Colon (tissue), 2 donors: Measurements from ENCODE around the gene MAP4K3.

Source experiments
- FAIRE-seq: peaks from 2 replicates; lab custom pipeline; 2012; peaks lifted over from hg19 to GRCh38; lab: Jason Lieb, UNC
- donor health status: control.
- donor health status: control.

Gene MAP4K3

DNA sequence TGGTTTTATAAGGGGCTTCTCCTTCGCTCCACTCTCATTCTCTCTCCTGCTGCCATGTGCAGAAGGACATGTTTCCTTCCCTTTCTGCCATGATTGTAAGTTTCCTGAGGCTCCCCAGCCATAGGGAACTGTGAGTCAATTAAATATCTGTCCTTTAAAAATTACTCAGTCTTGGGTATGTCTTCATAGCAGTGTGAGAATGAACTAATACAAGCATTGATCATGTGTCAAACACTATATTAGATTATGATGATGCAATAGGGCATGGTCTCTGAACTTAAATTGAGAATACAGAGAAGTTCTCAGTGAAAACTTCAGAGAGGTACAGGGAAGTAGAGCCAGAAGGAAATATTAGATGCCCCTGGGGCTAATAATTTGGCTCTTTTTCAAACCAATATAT, 5.9 kb upstream of the MAP4K3 start:
- FAIRE-seq: no peak

DNA sequence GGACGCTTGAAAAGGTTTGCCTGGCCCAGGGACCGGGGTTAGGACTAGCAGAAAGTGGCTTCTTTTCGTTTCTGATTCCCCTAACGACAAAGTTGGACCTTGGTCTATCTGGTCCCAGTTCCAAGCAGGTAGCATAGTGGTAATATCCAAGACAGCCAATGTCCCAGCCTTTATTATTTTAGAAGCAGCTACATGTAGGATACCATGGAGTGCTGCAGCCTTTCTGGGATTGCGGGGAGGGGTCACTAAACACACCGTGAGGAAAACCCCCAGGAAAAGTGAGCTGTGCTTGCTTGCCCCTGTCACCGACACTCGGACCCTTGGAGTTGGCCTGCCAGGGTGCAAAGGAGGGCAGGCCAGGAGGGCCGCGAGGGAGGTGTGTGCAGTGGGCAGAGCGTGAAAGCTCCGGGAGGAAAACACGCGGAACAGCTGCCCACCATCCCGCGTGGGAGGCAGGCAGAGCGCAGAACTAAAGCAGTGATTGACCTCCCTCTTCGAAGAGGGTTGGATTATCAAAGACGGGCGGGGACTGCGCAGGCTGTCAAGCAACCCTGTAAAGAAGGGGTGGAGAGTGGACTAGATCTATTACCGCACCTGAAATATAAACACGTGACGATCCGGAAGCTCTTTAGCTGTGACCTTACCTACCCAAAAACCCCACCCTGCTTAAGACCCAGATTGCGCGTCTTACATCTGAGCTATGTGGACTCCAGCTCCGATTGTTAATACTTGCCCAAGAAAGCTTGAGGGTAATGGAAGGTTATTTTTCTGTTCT, 624 bp upstream of the MAP4K3 start:
- no peak for FAIRE-seq

DNA sequence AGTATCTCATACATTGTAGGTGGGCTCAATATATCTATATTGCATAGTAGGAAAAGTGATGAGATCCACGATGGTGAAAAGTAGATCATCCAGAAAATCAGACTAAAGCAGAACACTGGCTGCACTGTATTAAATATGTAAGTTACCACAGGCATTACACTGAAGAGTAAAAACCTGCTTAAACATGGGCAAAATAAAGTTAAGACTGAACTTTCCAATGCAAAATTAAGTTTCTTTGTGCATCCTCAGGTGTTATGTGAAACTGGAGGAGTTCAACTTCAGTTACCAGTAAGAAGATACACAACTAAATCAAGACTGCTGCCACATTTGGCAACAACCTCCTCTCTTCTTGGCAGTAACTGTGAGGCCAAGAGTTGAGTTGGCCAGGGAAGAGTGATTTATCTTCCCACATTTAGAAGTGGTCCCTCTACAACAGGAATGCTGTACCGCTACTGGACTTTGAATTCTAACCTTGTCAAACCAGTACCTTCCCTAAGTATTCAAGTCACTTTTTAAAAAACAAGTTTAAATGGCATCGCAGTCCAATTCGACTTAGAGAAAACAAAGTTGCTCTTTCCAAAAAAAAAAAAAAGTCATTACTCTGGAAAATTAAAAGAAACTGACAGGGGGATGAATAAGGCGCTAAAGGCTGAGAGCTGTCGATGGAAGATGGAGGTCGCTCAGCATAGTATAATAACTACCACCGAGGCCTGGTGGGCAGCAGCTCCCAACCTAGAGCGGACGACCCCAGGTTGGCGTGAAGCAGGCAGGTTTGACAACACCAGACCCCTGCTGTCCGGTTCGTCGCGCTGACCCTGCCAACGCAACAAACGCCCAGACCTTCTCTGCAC, 1.1 kb downstream of the MAP4K3 start:
- FAIRE-seq: no peak

DNA sequence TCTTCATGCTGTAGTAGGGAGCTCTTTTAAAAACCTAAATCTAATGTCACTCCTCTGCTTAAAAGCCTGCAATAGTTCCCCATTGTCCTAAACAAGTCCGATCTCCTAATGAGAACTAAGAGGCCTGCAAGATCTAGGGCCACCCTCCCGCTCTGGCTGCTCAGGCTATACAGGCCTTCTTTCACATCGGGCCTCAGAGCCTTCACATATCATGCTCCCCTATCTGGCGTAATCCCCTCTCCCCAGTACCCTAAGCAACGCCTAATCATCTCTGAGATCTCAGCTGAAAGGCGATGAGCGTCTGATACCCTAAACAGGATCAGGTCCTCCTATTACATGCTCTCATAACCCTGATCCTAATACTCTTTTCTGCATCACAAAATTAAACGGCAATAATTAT, 1.9 kb downstream of the MAP4K3 start:
- no peak for FAIRE-seq

DNA sequence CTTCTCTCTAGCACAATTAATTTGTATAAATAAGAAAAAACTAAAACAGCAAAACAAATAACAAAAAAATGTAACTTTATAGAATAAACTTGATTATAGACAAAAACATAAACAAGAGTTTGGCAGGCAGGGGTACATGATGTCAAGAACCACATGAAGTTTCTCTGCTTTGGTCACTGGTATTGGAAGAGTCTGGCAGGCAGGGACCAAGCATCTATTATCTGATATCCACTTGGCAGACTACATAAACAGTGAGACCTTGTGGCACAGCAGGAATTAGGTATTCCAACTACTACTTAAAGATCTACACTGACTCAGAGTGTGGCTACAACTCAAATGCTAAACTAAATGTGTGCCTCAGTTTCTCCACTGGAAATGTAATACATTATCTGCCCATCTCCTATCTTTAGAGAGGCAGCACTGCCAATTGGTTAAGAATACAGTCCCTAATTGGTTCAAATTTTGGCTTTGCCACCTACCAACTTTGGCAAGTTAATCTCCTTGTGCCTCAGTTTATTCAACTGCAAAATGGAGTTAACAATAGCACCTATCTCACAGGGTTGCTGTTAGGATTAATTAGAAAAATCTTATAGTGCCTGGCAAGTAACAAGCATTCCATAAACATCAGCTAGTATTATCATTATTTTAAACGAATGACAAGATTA, 2.7 kb downstream of the MAP4K3 start:
- FAIRE-seq: no peak

DNA sequence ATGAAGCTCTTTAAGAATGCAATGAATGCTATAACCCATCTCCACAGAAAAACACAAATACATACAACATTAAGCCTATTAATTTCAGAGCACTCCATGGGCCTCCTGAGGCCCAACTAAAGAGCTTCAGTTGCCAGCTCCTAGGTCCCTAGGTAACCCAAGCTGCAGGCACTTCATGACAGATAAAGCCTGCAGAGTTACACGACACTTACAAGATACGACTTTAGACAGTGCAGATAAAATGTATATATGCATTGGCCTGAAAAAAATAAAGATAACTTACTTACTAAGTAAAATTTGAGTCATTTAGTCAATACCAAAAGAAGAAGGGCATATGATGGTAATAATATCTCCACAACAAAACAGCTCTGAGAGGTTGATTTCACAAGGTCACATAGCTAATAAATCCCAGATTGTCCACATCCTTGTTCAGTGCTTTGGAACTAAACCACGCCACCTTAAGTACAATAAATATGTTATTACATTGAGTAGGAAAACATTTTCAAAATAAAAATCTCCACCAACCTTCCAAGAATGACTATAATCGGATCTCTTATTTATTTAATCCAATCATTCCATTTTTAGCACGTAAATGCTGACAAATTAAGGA, 3.4 kb downstream of the MAP4K3 start:
- FAIRE-seq: no peak

DNA sequence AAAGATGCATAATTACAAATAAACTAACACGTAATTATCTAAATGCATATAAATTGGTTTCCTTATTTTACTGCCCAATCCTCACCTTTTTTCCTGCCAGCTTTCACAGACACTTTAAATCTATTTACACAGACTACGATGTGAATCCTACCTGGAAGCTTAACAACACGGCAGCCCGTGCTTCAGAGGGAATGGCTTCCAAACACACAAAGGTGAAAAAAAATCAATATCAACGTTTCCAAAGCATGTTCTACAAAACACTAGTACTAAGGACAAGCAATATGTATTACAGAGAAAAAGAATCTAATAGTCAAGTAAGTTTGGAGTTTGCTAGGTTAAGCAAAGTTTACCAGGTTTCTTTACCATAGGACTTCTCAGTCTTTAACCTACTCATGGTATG, 4.4 kb downstream of the MAP4K3 start:
- FAIRE-seq: no peak

DNA sequence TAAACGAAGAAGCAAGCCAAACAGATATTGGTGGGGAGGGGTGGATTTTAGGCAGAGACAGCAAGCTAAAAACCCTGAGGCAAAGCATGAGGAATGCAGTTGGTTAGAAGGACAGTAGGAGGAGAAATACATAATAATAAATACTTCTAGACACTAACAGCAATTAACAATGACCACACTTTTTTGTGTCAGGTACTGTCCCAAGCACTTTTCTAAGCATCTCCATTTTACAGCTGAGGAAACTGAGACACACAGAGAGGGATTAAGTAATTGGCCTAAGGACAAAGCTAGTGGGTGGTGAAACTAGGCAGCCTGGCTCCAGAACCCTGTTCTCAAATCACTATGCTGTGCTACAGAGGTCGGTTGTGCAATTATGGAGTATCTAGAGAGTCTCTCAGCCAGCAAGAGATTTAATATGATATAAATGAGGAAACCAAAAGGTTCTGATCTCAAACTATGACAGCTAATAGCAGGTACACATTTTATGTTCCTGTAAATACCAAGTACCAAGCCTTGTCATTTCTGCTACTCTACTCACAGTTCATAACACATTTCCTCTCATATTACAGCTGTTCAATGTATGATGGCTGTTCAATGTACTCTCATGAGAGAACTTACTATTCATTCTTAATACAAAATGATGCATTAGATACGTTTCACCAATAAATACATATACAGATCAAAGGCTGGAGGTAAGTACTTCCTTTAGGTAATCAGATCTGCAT, 5.3 kb downstream of the MAP4K3 start:
- FAIRE-seq: no peak

DNA sequence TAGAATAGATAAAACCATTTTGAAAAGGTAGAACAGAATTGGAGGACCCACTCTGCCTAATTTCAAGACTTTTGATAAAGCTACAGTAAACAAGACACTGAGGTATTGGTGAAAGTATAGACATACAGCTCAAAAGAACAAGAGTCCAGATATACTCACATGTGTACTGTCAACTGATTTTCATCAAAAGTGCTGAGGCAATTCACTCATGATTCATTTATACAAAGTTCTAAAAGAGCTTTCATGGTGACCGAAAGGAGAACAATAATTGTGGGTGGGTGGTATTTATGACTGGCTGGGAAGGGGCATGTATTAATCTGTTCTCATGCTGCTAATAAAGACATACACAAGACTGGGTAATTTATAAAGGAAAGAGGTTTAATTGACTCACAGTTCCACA, 7.3 kb downstream of the MAP4K3 start:
- no peak for FAIRE-seq

DNA sequence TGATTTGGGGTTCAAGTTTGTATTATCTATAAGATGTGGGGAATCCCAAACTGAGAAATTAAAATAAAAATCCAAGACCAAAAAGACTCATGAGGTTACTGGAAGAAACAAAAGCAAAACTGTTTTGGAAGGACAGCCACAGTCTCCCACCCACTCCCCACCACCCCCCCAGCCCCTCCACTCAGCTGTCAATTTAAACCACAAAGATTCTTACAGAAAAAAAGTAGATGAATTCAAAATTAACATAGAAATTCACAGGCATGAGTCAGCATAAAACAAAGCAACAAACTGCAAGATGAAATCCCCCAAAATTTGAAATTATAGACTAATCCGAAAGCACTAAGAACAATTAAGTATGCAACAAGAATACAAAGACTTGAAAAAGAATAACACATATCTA, 12.1 kb downstream of the MAP4K3 start:
- FAIRE-seq: no peak

DNA sequence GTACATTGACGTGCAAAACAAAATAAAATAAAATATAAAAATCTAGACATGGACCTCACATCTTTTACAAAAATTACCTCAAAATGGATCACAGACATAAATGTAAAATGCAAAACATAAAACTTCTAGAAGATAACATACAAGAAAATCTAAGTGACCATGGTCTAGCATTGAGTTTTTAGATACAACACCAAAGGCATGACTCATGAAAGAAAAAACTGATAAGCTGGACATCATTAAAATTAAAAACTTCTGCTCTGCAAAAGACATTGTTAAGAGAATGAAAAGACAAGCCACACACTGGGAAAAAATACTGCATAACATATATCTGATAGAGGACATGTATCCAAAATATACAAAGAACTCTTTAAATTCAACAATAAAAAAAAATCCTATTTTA, 14.4 kb downstream of the MAP4K3 start:
- FAIRE-seq: no peak

DNA sequence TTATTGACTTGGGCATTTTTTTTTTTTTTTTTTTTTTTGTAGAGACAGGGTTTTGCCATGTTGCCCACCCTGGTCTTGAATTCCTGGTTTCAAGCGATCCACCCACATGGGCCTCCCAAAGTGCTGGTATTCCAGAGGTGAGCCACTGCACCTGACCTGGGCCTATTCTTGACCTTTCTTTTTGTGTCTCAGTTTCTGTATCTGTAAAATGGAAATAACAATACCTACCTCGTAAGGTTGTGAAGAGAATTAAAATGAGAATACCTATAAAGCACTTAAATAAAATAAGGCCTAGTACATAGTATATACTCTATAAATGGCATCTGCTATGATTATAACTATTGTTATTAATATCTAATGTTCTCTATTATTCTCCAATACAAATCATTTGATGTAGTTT, 15.7 kb downstream of the MAP4K3 start:
- no peak for FAIRE-seq

DNA sequence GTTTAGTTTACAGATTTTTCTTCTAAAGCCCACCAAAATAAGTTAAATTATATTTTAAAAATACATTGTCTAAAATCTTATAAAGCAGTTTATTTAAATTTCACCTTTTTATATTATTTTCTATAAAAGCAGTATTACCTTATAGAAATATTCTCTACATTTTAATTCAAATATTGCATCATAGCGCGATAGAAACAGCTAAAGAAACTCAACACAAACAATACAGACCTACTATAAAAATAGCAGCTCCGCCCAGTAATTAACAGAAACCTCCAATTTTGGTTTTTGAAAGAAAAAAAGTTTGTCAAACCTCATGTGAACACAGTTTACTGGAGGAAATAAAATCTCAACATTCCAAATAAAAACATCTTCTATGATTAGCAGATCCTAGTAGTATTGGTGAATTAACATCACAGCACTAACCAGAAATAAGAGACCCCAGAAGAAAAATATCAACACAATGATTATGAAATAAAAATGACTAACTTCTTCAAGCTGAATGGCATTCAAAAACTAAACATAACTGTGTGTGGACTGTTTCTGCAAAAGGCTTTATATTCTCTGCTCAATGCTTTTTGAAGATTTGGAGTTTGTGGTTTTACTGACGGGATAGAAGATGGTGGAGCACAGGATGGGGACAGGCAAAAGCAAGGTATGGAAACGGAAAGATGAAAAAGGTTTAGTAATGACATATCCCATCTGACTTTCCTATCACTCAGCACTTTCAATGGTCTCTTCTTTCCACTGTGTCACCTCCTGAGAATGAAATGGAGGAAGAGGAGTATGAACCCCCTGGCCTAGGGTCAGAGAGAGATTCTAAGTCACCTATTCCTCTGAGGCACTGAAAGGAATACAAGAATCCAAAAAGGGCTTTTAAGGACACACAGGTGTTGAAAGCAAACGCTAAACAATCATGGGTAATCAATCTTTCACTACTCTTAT, 17.5 kb downstream of the MAP4K3 start:
- no peak for FAIRE-seq

DNA sequence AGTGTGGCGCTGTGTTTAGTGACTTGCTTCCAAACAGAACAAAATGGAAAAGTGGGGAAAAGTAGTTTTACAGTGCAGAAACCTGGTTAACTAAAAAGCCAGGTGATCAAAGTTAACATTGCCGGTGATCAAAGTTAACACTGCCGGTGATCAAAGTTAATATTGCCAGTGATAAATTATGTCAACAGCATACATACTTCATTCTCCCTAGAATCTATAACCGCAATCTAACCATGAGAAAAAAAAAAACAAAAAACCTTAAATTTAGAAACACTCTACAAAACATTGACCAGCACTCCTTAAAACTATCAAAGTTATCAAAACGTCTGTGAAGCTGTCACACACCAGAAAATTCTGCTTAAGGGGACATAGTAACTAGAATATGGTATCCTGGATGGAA, 18.6 kb downstream of the MAP4K3 start:
- no peak for FAIRE-seq

DNA sequence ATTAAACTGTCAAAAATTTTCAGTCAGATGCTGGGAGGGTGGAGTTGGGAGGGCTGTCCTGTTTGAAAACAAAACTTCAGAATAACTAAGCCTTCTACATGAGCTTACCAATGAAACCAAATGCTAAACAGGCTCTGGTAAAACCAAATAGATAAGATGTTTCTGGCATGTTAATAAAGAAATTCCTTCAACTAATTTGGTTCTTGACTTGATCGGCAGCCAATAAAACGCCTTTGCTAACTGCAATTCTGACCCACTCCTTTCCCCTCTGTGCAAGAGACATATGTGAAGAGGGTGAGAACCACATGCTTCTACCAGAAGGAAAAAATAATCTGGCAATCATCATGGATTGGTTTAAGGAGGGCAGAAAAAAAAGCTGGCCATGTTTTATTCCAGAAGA, 20.9 kb downstream of the MAP4K3 start:
- FAIRE-seq: no peak

DNA sequence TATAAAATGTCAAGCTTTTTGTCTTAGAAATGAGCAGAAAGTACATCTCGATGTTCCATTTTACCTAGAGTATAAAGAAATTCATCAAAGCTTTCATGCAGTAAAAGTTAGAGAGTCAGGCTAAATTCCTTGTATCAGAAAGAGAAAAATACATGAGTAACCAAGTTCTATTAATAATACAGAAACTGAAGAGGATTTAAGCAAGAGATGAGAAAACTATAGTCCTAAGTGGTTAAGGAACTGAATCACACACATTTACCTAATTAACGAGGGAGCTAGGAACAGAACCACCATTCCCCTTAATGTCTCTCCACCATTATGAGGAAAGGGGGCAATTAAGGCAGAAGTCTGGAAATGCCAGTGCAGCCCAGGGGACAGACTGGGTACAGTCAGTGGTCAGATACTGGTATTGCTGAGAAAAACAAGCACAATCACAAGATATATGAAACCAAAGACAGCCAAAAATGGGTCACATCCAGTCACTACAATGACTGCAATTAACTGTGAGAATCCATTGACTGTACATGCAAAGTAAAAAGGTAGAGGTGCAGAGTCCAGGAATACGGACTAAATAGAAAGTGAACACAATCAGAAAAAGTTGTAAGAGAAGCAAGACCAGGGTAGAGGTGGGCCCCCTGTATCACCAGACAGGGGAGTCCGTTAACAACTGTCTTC, 23.9 kb downstream of the MAP4K3 start:
- FAIRE-seq: no peak

DNA sequence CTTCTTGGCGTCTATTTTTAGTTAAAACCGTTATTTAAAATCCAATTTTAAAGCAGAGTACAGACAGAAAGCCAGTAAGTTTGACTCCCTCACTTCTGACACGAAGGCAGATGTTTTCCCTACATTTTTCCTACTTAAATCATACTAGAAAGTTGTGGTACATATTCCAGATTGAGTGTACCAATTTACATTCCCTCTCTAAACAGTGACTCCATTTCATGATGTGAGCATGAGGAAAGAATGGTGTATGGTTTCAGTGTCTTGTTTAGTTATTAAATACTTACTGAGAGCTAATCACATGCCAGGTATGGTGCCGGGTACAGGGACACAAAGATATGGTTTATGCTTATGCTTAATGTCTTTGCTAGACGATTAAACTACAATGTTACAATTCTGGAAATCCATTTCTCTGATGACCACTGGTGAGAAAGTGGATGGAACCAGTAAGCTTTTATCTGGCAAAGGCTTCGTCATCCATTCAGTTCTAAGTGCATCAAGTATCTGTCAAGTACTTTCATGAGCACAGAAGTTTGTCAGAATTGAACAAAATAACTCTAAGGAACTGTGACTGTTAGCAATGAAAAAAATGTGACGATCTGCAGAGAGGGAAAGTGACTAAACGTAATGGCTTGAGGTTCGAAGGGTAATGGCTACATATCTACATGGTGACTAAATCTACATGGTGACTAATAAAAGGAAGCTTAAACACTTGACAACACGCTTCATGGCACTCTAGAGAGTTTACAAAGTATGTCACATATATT, 25.7 kb downstream of the MAP4K3 start:
- no peak for FAIRE-seq

DNA sequence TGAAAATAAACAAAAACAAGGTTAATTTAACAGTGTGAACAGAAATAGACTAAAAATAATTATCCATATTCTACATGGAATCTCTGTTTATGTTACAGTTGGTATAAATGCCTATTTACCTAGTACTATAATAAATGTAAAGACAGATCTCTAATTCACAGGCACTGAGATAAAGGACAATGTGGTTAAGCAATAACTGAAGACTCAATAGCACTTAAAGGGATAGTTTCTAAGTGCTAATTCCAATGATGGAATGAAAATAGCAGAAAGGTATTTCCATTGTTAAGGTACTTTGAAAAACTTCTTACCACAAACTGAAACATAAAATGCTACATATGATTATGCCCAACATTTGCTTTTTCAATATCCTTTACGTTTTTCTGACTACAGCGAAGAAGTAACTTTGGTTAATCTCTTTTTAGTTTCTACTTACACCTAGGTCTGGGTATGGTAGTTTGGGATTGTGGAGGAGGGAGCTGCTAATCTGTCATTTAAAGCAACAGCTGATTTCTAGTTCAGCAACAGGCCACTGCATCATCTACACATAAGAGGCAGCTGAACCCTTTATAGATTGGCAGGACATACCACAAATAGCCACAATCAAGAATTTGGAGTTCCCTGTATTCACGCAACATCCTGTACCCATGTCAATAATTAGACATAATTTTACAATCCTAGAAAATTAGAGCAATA, 27.2 kb downstream of the MAP4K3 start:
- no peak for FAIRE-seq
